ENCODE results near the gene ZNF555.

ZNF555 gene

DNA sequence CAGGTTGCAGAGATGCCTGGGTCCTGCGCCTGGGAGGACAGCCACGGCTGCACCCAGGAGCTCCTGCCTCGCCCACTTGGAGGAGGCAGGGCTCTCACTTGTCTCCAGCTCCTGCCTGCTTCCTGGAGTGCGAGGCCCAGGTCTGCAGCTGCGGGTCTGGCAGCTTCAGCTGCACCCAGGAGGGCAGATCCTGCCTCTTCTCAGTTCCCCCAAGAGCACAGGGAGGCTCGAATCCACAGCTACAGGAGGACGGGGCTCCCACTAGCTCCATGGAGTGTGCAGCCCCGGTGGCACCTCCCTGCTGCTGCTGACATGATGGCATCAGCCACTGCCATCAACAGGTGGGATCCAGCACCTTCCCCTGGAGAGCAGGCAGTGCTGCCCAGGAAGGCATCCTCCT, 17.1 kb upstream of the ZNF555 start:
- DNase-seq (ENCODE audit: low spot score) = no peak

GRCh38 chr19:2827022-2827421, 14.3 kb upstream of the ZNF555 start:
- no peak for DNase-seq (ENCODE audit: low spot score)

GRCh38 chr19:2827840-2828489, 13.3 kb upstream of the ZNF555 start:
- DNase-seq (ENCODE audit: low spot score) = no peak

DNA sequence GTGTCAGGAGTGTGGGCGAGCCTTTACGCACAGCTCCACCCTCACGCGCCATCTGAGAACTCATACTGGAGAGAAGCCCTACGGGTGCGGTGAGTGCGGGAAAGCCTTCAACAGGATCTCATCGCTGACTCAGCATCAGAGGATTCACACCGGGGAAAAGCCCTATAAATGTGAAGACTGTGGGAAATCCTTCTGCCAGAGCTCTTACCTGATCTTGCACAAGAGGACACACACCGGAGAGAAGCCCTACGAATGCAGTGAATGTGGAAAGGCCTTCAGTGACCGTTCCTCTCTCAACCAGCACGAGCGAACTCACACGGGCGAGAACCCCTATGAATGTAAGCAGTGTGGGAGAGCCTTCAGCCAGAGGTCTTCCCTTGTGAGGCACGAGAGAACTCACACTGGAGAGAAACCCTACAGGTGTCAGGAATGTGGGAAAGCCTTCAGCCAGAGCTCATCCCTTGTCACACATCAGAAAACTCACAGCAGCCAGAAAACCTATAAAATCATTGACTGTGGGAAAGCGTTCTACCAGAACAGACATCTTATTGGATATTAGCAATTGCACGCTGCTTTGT, 6.9 kb upstream of the ZNF555 start:
- DNase-seq (ENCODE audit: low spot score) = no peak

DNA sequence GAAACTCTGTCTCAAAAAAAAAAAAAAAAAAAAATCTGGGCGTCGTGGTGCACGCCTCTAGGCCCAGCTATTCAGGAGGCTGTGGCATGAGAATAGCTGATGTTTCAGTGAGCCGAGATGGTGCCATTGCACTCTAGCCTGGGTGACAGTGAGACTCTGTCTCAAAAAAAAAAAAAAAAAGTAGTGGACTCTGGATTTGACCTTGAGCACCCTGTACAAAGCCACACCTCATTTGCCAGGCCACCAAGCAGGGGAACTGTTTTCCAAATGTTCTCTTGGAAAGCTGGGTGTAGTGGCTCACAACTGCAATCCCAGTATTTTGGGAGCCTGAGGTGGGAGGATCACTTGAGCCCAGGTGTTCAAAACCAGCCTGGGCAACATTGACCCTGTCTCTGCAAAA, 3.8 kb upstream of the ZNF555 start:
- no peak for DNase-seq (ENCODE audit: low spot score)

DNA sequence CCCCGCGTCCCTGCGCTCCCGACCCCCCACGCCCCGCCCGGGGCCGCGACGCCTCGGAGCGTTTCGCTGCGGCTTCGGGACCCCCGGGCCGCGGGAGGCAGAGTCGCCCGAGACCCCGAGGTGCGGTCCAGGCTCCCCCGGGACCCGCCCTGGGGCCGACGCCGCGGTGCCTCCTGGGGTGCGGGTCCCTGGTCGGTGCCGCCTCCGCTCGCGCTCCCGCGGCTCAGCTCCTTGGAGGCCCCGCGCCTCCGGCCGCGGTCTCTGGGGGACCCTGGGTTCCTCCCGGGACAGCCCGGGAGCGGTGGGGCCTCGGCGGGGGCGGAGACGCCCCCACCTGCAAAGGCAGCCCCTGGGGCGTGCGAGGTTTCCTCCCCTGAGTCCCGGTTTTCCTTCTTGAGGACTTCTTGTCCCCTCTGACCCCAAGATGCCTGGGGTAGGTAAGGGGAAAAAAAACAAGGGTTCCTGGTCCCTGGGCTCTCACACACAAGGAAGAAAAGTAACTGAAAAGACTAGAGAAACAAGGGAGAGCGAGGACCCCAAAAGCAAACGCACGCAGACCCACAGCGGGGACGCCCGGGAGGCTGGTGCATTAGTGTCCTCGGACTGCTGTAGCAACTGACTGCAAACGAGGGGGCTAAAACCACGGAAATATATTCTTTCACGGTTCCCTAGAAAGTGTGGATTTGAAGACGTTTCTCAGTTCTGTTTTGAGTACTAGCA, 740 bp downstream of the ZNF555 start:
- DNase-seq (ENCODE audit: low spot score) = no peak

DNA sequence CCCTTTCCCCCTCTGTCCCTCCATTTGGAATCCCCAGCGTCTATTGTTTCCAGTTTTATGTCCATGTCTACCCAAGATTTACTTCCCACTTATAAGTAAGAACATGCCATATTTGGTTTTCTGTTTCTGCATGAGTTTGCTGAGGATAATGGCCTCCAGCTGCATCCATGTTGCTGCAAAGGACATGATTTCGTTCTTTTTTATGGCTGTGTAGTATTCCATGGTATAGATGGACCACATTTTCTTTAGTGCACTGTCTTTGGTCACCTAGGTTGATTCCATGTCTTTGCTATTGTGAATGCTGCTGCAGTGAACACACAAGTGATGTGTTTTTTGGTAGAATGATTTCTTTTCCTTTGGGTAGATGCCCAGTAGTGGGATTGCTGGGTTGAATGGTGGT, 3.8 kb downstream of the ZNF555 start:
- no peak for DNase-seq (ENCODE audit: low spot score)

GRCh38 chr19:2846180-2846894, 5.1 kb downstream of the ZNF555 start:
- DNase-seq (ENCODE audit: low spot score) = no peak

GRCh38 chr19:2847507-2847906, 6.2 kb downstream of the ZNF555 start:
- DNase-seq (ENCODE audit: low spot score) = no peak

DNA sequence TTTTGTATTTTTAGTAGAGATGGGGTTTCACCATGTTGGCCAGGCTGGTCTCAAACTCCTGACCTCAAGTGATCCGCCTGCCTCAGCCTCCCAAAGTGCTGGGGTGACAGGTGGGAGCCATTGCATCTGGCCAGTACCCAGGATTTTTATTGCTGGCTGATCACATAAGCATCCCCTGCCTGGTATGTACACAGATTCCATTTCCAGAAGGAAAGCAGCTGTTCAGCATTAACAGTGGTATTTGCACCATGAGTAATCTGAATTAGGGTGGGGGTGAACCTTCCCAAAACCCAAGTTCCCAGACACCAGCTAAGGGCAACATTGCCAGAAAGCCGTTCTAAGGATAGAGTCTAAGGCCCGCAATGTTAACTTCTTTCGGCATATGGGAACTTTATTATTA, 7.3 kb downstream of the ZNF555 start:
- no peak for DNase-seq (ENCODE audit: low spot score)

GRCh38 chr19:2850256-2850925, 9.1 kb downstream of the ZNF555 start:
- DNase-seq (ENCODE audit: low spot score) = no peak

- DNase-seq (ENCODE audit: low spot score) = no peak
Observed at GRCh38 chr19:2852598-2852997, 11.3 kb downstream of the ZNF555 start.

- DNase-seq (ENCODE audit: low spot score) = no peak
Observed at GRCh38 chr19:2853015-2853606, 11.8 kb downstream of the ZNF555 start.

- DNase-seq (ENCODE audit: low spot score) = no peak
Observed at GRCh38 chr19:2854849-2855248, 13.6 kb downstream of the ZNF555 start.

DNA sequence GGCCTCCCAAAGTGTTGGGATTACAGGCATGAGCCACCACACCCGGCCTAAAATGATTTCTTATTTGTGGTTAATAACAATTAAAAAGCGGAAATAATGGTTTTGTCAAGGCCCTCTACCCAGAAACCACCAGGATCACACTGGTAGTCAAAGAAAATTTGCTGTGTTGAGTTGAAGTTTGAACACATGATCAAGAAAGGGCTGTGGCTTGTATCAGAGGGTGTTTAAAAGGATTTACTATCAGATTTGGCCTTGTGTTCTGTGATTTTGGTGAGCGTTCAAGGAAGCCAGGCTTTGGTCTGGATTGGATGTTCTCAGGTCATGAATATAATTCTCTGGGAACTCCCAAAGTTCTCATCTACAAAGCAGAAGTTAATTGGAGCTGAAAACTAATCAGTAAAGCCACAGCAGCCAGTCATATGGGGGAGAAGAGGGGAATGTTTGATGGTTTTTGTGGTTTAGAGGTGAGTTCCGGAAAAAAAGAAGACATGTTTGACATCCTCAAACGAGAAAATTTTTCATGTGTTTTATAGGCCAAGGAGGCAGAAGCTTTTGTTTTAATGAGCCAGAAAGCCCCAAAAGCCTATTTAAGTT, 15.3 kb downstream of the ZNF555 start:
- no peak for DNase-seq (ENCODE audit: low spot score)

DNA sequence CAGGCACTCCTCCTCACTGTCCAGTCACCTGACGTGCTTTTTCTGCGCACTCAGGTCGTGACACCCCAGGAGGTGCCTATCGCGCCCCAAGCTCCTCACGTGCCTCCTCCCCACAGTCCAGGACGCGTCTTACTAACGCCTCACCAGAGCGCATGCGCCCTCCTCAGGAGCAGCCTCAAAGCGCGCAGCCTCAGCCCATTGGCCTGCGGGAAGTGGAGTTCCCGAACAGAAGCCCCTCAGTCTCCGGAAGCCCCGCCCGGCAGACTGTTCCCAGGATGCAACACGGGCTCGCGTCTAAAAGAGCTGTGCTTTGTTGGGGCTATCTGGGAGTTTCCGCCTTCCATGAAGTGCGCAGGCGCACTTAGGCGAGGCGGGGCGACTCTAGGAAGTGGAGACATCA, 17.6 kb downstream of the ZNF555 start:
- no peak for DNase-seq (ENCODE audit: low spot score)

GRCh38 chr19:2863816-2864215, 22.5 kb downstream of the ZNF555 start:
- no peak for DNase-seq (ENCODE audit: low spot score)

- no peak for DNase-seq (ENCODE audit: low spot score)
Observed at GRCh38 chr19:2865334-2866100, 24.2 kb downstream of the ZNF555 start.

- no peak for DNase-seq (ENCODE audit: low spot score)
Observed at GRCh38 chr19:2866495-2867024, 25.3 kb downstream of the ZNF555 start.
